ENCODE results near the gene IRF9. TPM values are rescaled to one million over a fixed set of nuclear protein-coding genes. Genes with fewer than 3 reads are reported as not detected.

The IRF9 gene
- total and polyA plus RNA-seq, 4 donors = 75.3 to 124 (median 95.6) TPM

DNA sequence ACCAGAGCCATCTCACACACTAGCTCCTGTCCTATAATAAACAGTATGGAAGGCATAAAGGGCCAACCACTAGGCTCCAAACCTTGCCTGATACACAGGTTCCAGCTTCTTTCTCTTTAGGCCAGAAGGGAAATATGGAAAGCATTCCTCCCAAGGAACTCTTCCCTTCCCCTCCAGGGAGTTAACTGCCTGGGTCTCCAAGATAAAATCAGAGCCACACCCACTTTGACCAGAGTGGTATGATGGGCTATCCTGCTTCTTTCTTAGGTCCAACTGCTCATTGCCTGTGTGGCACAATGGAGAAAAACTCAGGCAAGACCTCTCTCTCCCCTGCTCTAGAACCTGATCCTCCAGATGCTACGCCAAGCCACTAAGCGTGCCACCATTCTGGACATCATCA lies 46.6 kb downstream of the IRF9 start:
- WGBS, 2 donors = 99 to 100% methylated on average over 2 of the region's 2 CpGs
- TF ChIP-seq, protein P1, sequence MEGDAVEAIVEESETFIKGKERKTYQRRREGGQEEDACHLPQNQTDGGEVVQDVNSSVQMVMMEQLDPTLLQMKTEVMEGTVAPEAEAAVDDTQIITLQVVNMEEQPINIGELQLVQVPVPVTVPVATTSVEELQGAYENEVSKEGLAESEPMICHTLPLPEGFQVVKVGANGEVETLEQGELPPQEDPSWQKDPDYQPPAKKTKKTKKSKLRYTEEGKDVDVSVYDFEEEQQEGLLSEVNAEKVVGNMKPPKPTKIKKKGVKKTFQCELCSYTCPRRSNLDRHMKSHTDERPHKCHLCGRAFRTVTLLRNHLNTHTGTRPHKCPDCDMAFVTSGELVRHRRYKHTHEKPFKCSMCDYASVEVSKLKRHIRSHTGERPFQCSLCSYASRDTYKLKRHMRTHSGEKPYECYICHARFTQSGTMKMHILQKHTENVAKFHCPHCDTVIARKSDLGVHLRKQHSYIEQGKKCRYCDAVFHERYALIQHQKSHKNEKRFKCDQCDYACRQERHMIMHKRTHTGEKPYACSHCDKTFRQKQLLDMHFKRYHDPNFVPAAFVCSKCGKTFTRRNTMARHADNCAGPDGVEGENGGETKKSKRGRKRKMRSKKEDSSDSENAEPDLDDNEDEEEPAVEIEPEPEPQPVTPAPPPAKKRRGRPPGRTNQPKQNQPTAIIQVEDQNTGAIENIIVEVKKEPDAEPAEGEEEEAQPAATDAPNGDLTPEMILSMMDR (IDR thresholded peaks at IDR 0.05; ENCODE audit: control extremely low read depth, extremely low read depth) = no peak
- Histone ChIP-seq H3K9me3 (ENCODE audit: control insufficient read depth in 4 of 4, insufficient read depth in 3 of 4, low read length in 3 of 4) (no peaks in the 10 kb centered on the region), H3K36me3 (ENCODE audit: control insufficient read depth in 4 of 4, insufficient read depth in 4 of 4, low read length in 4 of 4) (peaks cover 9 to 46% (median 44%) of the 10 kb centered on the region in 4 donors), H3K4me1 (ENCODE audit: control insufficient read depth in 5 of 5, insufficient read depth in 5 of 5, low read length in 5 of 5) (peaks cover 0 to 3% (median 0%) of the 10 kb centered on the region in 5 donors), H3K27ac (ENCODE audit: low read depth in 1 of 2, low read length in 1 of 2) (no peak overlapping the region), H3K27me3 (ENCODE audit: control insufficient read depth in 3 of 3, insufficient read depth in 3 of 3, low read length in 2 of 3) (no peaks in the 10 kb centered on the region), H3K4me3 (no peak overlapping the region), H3K9ac (ENCODE audit: insufficient read depth in 1 of 2, low read length in 2 of 2) (no peak overlapping the region)
- no peak for ATAC-seq (ENCODE audit: insufficient read depth, low FRiP score)
- no peak for DNase-seq

DNA sequence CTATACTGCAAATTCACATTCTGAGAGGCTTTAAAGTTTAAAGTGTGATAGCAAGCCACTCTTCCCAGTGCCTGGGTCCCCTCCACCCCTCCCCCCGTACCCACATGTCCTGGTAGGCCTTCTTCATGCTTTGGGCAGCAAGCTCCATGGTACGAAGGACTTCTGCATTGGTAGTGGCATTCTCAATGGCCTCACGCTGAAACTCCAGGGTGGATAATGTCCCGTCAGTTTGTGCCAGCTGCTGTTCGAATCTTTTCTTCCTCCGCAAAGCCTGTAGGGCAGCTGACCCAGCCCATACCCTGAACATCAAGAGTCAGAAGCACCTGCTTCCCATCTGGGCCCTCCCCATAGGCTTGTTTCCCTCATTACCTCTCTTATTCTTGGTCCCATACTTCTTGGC lies 50.2 kb downstream of the IRF9 start:
- peaks cover 7 to 38% (median 36%) of the 10 kb centered on the region in 4 donors for H3K36me3 ChIP-seq (ENCODE audit: control insufficient read depth in 4 of 4, insufficient read depth in 4 of 4, low read length in 4 of 4)
- H3K4me3 ChIP-seq = no peak overlapping the region
- no peaks in the 10 kb centered on the region for H3K27me3 ChIP-seq (ENCODE audit: control insufficient read depth in 3 of 3, insufficient read depth in 3 of 3, low read length in 2 of 3)
- ATAC-seq (ENCODE audit: insufficient read depth, low FRiP score) = no peak
- whole genome bisulfite sequencing, 2 donors = 94 to 97% methylated on average over 6 of the region's 6 CpGs
- no peak overlapping the region for H3K27ac ChIP-seq (ENCODE audit: low read depth in 1 of 2, low read length in 1 of 2)
- peaks cover 0 to 8% (median 4%) of the 10 kb centered on the region in 5 donors for H3K4me1 ChIP-seq (ENCODE audit: control insufficient read depth in 5 of 5, insufficient read depth in 5 of 5, low read length in 5 of 5)
- TF ChIP-seq, protein P1 (IDR thresholded peaks at IDR 0.05; ENCODE audit: control extremely low read depth, extremely low read depth) = no peak
- H3K9ac ChIP-seq (ENCODE audit: insufficient read depth in 1 of 2, low read length in 2 of 2) = no peak overlapping the region
- H3K9me3 ChIP-seq (ENCODE audit: control insufficient read depth in 4 of 4, insufficient read depth in 3 of 4, low read length in 3 of 4) = no peaks in the 10 kb centered on the region
- DNase-seq = no peak

DNA sequence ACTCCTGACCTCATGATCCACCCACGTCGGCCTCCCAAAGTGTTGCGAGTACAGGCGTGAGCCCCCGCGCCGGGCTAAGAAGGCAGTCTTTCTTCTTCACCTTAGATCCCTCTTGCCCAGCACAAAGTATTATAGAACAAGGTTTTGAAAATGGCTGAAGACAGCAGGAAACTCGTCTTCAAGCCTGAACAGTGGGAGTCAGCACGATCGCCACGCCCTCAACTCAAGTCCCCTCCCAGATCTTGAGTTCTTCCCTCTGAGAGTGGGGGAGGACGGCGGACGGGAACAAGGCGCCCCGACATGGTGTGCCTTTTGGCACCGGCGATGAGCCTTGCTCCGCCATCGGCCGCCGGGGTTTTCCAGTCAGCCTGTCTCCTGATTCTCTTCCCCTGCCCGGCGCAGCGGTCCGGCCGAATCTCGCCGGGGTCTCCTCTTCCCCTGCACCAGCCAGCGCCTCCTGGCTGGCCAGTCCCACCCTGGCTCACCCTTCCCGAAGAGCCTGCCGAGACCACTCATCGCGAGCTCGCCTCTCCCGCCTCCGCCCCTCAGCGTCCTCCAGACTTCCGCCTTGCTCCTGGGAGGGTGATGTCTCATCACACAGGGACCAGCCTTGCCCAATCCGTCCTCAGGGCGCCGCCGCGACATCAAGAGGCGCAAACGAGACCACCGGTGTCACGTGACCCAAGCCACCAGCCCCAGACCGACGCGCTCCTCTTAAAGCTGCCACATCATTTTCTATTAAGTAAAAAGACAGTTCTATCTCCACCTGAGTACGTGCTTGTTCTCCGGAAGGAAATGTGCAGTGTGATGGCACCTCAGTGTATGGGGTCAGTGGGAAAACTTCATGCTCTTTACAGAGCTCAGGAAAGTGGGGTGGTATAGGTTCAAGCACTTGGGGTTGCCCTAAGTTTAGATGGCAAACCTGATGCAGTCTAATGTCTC lies 52.1 kb downstream of the IRF9 start, which contains the start of gene CHMP4A:
Gene CHMP4A, minus strand, starts transcription at position 565 of the 942 bp plus-strand sequence. Its CDS starts 49 bp downstream, at position 516.
- Histone ChIP-seq H3K27ac (ENCODE audit: low read depth in 1 of 2, low read length in 1 of 2) (peak within 1 kb of the TSS; percentile 98 to 99), H3K36me3 (ENCODE audit: control insufficient read depth in 4 of 4, insufficient read depth in 4 of 4, low read length in 4 of 4) (peaks cover 7 to 24% (median 21%) of the 10 kb centered on the region in 4 donors), H3K9me3 (ENCODE audit: control insufficient read depth in 4 of 4, insufficient read depth in 3 of 4, low read length in 3 of 4) (no peaks in the 10 kb centered on the region), H3K4me3 (peak within 1 kb of the TSS; percentile 76), H3K27me3 (ENCODE audit: control insufficient read depth in 3 of 3, insufficient read depth in 3 of 3, low read length in 2 of 3) (no peaks in the 10 kb centered on the region), H3K9ac (ENCODE audit: insufficient read depth in 1 of 2, low read length in 2 of 2) (peak within 1 kb of the TSS; percentile 76 to 95), H3K4me1 (ENCODE audit: control insufficient read depth in 5 of 5, insufficient read depth in 5 of 5, low read length in 5 of 5) (peaks cover 0 to 8% (median 4%) of the 10 kb centered on the region in 5 donors)
- DNase-seq (peak; percentile 98 to 99 (median 99)), ATAC-seq (ENCODE audit: insufficient read depth, low FRiP score) (peak; percentile 89)
- WGBS, 2 donors = 1% methylated on average over 50 to 53 of the region's 53 CpGs
- TF ChIP-seq, protein P1 (IDR thresholded peaks at IDR 0.05; ENCODE audit: control extremely low read depth, extremely low read depth) = no peak

Data from lung (tissue), 12 donors.